Measurements from ENCODE around the gene DCLRE1B.
A peak's percentile ranks its signal among the peaks of the same experiment; 100 is the strongest.
"Not testable (repeated sequence)": the region's sequence is repeated elsewhere in the genome, so short reads cannot be mapped to it uniquely, and the experiment has no call there.

The DCLRE1B gene

DNA sequence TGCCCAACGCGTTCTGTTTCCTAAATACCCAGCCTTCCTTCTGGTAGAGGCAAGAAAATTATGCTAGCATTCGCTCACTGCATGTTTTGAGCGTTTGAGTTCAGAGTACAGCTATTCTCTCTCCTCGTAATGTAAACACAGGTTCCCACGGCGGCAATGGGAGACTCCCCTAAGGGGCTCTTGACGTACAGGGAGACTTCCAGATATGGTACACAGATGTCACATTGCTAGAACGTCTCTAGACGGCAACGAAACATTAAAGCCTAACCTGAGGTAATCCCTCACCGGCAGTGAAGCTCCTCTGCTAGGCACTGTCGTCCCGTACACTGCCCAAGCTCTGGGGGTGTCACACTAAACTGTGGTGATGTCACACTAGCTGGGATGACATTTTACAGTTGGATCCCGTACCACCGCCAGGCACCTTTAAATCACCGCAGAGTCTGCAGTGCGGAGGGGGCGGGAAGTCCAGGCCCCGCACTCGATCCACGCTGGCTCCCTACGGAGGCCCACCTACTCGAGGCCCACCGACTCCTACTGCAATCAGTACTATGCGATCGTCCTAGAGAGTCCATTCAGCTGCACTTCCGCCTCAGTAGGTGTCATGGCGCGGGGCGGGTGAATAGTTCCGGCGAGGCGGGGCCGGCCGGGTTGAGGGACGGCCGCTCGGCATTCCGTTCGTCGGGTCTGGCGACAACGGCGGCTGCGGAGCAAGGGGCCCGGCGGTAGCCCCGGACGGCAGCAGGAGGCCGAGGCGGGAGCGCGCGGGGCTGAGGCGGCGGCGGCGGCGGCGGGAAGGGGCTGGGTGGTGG lies 24.0 kb downstream of the DCLRE1B start, which contains the start of gene HIPK1:
Gene HIPK1, plus strand, starts transcription at position 384 of the 809 bp plus-strand sequence.
- DNase-seq, result peak; percentile 79 to 88

DNA sequence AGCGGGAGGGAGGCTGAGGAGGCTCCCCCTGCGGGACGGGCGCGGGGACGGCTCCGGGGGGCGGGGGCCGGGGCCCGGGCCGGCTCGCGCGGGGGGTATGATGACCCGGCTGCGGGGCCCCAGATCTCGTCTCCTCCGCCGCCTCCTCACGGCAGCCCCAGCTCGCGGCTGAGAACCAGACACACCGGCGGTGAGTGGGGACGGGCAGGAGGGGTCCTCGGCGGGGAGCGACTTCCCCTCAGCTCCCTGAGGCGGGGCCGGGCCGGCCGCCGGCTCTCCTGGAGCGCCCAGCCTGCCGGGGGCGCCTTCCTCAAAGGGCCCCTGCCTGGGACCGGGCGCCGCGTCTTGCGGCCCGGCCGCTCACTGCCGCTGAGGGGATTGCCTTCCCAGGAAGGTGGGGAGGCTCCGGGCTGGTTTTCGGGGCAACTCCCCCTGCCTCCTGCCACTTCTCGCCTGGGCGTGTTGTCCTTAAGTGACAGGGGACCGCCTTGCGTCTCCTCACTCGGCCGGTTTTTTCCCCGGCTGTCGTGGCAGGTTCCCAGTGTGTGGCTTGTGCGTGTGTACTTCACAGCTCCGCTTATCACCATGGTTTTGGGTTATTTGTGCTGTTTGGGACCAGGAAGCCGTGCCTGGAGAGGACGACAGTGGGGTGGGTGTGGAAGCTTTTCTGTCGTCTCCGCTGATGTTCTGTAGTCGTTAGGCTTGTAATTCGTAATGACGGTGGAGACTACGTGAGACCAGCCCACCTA lies 24.8 kb downstream of the DCLRE1B start:
- peak in 1 of 2 experiments; percentile 31 for DNase-seq

DNA sequence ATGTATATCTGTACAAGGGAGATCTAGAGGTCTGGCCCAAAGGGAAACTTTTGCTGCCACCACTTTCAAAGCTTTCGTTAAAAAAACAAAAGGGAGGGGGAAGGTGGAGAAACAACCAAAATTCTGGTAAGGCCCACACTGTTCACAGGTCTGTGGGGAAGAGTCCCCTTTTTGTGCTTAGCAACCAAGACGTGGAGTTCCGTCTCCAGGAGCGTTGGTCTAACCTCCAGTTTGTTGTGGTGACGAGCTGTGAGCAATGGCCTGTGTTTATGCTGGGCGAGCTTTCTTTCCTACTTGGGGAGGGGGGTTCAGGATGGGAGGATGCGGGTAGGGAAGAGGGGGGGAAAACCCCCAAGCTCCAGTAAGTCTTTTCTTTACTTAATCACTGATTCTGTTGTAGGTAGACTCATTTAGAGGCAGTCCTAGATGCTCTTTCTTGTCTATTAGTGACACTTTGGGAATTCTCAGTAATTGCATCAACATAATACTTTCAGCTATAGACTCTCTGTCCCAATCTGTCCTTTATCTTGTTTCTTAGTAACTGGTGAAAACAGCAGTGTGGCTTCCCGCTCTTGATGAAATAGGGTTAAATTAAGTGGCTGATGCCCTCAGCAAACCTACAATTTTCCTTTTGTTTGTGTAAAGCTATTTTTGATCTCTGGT lies 25.5 kb downstream of the DCLRE1B start:
- DNase-seq, result no peak

DNA sequence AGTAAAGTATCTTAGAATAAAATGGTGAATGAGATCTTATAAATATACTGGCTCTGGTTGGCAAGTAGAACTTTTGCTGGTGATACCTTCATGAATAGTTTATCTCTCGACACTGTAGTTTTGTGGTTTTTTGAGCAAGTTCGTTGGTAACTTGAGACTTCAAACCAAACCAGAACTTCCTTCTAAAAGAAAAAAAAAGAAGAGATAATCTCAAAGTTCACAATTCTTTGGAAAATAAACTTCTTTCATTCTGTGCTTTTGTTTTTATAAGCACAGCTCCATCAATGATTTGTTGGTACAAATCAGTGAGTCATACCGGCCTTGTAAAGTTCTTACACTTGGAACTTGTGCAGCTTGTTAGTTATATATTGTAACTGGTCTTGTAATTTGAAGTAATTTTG lies 26.3 kb downstream of the DCLRE1B start:
- DNase-seq, result no peak

DNA sequence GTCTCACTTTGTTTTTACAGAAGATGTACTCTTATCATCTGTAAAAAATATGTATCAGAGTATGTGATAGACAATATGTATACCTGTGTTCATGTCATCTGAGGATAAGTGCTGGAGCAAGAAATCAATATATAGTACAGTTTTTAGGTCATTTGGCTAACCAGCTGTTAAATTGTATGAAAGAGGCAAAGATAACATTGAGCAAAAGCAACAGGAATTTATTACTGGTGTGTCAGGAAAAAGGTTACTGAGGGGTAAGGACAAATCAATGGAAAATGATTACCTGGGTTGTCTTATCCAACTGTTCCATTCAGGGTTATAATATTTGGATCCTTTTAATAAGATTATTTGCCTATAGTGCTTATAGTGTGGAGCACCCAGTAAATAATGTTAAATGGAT lies 28.9 kb downstream of the DCLRE1B start:
- DNase-seq, result no peak

DNA sequence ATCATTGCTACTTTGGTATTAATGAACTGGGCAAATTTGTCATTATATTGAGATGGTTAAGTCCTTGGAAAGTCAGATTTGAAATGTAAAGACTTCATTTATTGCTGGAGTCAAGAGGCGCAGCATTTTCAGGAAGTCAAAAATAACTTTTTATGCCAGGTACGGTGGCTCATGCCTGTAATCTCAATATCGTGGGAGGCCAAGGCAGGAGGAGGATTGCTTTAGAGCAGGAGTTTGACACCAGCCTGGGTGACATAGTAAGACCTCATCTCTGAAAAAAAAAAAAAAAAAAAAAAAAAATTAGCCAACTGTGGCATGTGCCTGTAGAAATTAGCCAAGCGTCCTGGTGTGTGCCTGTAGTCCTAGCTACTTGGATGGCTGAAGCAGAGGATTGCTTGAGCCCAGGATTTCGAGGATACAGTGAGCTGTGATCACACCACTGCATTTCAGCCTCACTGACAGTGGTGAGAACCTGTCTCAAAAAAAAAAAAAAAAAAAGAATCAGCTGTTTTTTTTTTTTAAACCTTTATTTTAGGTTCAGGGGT lies 29.5 kb downstream of the DCLRE1B start:
- DNase-seq, result no peak

DNA sequence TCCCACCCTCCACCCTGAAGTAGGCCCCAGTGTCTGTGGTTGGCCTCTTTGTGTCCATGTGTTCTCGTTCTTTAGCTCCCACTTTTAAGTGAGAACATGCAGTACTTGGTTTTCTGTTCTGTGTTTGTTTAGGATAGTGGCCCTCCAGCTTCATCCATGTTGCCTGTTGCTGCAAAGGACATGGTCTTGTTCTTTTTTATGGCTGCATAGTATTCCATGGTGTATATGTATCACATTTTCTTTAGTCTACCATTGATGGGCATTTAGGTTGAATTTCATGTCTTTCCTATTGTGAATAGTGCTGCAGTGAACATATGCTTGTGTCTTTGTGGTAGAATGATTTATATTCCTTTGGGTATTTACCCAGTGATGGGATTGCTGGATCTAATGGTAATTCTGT lies 30.1 kb downstream of the DCLRE1B start:
- no peak for DNase-seq

DNA sequence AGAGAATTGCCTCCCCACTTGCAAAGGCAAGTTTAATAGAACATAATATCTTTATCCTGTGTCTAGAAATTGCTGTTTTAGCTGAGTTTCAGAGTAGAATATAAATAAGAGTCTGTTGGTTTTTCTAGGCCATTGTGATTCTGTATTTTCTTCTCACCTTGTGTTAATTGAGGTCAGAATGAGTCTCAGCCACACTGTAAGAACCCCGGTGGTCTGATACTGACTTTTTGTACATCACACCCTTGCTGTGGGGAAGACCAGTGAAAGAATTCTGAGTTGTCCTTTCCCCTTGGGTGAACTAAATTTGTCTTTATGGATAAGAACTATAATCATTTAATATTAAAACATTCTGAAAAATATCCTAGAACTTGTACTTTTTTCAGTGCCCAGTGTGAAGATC lies 30.8 kb downstream of the DCLRE1B start:
- no peak for DNase-seq

DNA sequence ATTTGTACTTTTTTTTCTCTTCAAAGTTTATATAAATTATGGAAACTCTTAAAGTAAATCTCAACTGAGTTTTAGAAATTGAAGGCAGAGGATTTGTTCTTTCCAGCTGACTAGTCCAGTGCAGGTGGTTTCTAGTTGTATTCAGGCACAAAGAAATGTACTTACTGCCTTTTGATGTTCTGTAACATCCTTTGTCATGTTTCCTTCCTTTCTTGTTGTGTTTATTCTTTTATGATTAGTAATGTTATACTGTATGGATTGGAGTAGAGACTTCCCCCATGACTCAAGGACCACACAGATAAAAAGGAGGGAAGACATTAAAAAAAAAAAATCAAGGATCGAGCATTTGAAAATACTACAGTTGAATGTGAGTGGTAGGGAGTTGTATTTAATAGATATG lies 32.0 kb downstream of the DCLRE1B start:
- no peak for DNase-seq

DNA sequence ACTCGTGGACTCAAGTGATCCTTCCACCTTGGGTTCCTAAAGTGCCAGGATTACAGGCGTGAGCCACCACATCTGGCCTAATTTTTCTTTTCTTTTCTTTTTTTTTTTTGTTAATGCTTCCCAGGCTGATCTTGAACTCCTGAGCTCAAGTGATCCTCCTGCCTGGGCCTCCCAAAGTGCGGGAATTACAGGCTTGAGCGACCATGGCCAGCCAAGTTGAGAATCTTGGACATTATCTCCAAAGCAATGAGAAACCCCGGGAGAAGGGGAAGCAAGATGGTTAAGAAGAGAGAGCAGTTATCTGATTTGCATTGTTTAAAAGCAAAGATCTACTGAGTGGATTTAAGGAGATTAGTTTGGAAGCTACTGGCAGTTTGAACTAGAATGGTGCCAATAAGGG lies 33.1 kb downstream of the DCLRE1B start:
- DNase-seq, result no peak

DNA sequence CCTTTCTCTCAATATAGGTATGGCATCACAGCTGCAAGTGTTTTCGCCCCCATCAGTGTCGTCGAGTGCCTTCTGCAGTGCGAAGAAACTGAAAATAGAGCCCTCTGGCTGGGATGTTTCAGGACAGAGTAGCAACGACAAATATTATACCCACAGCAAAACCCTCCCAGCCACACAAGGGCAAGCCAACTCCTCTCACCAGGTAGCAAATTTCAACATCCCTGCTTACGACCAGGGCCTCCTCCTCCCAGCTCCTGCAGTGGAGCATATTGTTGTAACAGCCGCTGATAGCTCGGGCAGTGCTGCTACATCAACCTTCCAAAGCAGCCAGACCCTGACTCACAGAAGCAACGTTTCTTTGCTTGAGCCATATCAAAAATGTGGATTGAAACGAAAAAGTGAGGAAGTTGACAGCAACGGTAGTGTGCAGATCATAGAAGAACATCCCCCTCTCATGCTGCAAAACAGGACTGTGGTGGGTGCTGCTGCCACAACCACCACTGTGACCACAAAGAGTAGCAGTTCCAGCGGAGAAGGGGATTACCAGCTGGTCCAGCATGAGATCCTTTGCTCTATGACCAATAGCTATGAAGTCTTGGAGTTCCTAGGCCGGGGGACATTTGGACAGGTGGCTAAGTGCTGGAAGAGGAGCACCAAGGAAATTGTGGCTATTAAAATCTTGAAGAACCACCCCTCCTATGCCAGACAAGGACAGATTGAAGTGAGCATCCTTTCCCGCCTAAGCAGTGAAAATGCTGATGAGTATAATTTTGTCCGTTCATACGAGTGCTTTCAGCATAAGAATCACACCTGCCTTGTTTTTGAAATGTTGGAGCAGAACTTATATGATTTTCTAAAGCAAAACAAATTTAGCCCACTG lies 35.5 kb downstream of the DCLRE1B start:
- DNase-seq, result no peak

DNA sequence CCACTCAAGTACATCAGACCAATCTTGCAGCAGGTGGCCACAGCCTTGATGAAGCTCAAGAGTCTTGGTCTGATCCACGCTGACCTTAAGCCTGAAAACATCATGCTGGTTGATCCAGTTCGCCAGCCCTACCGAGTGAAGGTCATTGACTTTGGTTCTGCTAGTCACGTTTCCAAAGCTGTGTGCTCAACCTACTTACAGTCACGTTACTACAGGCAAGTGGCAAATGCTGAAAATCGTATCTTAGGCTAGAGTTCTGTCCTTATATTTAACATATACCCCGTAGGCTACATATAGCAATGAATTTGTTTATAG lies 36.1 kb downstream of the DCLRE1B start:
- no peak for DNase-seq

DNA sequence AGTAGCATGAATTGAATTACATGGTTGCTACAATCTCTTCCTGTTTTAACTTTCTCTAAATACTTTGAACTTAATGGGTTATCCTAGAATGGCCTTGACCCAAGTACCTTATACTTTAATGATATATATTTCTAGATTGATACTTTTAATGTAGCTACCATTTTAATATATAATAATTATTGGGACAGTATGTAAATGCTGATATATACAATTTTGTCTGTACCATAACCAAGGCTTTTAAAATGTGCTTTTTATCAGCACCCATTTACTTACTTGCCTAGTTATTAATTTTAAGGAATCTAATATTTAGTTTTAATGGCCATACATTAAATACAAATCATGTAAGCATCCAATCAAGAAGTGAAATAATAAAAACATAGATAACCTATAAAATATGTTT lies 37.4 kb downstream of the DCLRE1B start:
- no peak for DNase-seq

DNA sequence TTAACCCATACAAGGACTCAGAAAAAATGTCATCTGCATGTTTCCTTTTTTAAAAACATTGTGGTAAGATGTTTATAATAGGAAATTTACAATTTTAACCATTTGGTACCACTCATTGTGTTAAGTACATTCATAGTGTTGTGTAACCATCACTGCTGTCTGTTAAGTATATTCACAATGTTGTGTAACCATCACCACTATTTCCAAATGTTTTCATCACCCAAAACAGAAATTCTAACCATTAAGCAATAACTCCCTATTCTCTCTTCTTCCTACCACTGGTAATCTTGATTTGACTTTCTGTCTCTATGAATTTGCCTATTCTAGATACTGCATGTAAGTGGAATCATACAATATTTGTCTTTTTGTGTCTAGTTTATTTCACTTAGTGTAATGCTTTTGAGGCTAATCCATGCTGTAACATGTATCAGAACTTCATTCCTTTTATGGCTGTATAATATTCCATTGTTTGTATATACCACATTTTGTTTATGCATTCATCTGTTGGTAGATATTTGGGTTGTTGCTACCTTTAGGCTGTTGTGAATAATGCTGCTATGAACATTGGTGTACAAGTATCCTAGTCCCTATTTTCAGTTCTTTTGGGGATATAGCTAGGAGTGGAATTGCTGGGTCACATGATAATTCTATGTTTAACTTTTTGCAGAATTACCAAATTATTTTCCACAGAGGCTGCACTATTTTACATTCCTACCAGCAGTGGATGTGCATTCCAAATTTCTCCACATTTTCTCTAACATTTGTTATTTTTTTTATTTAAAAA lies 38.1 kb downstream of the DCLRE1B start:
- DNase-seq, result no peak

DNA sequence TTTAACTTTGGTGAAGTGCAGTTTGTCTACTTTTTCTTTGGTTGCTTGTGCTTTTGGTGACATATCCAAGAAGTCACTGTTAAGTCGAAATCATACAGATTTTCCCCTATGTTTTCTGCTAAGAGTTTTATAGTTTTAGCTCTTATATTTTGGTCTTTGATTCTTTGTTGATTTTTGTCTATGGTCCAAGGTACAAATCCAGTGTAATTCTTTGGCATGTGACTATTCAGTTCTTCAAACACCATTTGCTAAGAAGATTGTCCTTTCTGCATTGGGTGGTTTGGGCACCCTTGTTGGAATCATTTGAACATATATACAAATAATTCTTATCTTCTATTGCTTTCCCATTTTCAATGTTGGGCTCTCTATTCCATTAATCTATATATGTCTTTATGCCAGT lies 40.2 kb downstream of the DCLRE1B start:
- no peak for DNase-seq

DNA sequence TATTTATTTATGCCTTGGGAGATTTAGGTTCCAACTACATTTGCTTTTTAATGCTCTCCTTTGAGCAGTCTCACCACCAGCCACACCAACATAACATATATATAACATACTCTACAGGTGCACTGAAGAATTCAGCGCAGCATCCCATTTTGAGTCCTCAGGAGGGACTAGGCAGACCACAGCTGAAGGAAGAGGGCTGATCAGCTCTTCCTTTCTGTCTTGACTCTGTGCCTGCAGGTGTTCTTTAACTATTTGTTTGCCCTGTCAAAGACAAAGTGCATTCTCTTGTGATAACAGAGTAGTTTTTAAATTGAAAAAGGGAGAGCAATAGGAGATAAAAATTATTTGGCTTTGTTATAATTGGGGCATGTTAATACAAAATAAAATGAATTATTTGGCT lies 41.0 kb downstream of the DCLRE1B start:
- DNase-seq, result no peak

DNA sequence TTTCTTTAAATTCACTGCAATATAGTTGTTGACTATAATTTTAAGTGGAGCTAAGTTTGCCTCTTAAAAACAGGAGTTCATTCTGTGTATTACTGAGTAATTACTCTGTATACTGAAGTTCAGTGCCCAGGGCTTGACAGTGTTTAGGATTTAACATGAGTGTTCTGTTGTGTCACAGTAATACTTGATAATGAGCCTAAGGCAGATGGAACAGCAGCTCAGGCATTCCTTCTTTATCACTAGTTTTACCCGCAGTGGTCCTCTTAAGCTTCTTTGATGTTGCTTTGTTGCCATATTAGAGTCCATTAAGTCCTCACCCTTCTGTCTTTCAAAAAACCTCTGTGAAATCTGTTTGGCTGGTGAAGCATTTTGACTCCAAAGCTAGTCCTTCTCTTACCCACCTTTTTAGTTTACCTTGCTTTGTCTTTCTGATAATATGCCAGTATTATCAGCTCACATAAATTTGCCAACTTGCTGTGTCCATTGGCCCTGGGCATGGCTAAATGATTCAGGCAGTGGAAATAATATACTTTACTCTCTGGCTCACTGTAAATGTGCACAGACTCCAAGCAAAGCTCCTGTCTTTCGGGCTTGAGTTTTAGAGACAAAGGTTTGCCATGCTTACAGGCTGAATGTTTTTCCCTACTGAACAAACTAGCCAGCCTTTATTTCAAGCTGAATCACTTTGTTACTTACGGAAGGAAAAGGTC lies 41.7 kb downstream of the DCLRE1B start:
- peak in 1 of 2 experiments; percentile 7 for DNase-seq

DNA sequence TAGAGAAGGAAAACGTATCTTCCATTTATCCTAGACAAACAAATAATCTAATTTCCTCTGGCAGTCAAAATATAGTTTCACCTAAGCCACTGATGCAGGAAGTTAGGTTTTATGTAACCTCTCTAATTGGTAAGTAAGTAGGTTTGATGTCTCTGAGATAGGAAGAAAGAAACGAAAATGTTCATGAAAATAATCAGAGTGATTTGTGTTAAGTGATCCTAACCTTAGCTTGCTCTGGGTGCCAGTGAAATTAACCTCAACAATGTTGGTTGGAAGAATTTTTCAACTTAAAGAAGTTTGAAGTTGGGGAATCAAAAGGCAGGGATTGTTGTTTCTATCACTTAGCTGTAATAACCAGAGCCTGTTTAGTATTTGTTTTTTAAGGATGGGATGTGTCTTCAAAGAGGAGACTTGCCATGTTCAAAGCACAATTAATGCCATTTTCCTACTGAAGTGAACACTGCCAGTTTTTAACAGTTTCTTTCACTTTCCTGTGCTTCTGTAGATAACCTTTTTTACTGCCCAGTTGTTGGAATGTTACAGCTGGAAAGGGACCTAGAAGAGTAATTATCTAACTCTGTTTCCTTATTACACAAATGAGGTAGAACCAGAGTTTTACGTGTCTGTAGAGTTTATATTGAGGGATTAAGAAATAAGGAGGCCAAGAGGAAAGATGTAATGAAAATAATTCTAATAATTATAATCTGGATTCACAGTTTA lies 42.4 kb downstream of the DCLRE1B start:
- DNase-seq, result no peak

DNA sequence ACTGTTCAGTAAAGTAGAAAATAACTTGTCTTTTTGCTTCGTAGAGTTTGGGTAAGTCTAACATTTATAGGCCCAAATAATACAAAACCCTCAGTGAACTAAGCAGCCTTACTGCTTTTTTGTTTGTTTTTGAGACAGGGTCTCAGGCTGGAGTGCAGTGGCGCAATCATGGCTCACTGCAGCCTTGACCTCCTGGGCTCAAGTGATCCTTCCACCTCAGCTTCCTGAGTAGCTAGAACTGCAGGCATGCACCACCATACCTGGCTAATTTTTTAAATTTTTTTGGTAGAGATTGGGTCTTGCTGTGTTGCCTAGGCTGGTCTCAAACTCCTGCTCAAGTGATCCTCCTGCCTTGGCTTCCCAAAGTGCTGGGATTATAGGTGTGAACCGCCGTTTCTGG lies 43.0 kb downstream of the DCLRE1B start:
- not testable (repeated sequence) for DNase-seq

DNA sequence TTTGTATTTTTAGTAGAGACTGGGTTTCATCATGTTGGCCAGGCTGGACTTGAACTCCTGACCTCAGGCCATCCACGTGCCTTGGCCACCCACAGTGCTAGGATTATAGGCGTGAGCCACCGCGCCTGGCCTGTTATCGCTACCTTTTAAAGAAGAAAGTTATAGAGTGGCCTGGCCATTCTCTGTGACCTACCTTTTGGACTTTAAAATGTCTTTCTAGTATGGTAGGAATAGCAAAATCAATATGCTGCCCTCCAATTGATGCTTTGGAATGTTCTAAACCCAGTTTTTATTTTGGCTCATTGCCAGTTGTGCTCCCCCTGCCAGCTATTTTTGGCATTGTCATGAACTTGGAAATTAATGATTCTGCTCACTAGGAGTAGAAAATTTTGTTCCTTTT lies 43.9 kb downstream of the DCLRE1B start:
- no peak for DNase-seq

Measured in NCI-H2081 (cell line).